Fibroblast of skin of right biceps (primary cell): ENCODE data around the gene CDC16.
A peak's percentile ranks its signal among the peaks of the same experiment; 100 is the strongest.

ENCODE experiments used
- DNase-seq: peaks from one replicate; pipeline ENCODE4 v3.0.0-alpha.2; 2013

Gene CDC16

DNA sequence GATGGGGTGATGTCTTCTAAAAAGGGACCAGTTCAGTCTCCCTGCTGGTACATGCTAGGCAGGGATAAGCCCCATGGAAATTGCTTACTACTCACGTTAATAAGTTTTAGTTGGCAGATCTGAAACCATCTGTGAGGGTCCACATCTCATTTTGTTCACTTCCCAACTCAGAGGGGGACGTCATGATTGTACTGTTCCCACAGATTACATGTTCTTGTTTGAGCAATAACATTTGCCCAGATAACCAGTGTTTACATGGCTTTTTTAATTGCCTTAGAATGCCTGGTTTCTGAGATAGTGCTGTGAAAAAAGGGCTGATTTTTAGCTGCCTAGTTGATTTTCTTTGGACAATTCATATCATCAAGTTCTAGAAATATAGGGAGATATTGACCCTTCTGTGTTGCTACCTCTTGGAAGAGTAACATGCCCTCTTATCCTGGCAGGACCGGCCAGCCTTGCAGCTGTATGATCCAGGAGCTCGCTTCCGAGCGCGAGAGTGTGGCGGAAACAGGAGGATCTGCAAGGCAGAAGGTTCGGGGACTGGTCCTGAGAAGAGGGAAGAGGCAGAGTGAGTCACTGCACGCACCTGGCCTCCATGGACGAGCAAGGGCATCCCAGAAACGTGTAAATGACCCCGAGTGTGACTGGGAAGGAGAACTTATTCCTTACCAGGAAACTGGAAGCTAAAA lies 69.8 kb downstream of the CDC16 start:
- DNase-seq: no peak

DNA sequence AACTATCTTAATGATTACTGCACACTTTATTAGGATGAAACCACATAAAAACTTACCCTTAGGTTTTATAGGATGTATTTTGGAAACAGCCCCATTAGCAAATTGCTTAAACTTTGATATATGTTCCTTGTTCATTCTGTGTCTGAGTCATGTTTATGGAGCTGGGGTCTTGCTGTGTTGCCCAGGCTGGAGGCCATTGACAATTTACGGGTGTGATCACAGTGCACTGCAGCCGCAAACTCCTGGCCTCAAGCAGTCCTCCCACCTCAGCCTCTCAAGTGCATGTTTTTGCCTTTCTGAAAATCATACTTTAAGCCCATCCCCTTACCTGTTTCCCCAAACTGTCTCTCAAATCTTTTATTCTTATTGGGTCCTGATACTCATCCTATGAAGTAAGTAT lies 74.4 kb downstream of the CDC16 start:
- DNase-seq: no peak

DNA sequence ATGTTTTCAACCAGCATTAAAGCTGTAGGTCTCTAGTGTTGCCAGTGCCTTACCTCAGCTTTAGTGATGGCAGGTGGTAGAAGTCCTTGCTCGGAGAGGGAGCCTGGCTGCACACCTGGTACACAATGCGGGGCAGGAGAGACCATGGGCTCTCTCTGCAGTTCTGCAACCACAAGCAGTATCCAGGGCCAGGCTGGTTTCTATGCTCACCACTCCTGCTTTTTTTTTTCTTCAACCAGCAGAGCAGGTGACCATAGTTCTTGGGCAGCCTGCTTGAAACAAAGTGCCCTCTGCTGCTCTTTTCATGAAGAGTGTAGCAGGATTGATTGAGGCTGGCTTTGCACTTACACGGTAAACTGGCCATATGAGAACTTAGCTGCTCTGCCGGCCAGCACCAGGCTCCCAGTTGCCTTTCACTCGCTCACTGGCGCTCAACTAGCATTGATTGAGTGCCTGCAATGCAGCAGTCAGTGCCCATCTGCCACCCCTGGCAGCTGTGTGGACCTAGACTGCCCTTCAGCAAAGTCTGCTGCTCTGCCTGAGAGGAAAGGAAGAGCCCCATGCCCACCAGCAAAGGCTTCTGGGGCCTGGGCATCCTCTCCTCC lies 75.2 kb downstream of the CDC16 start:
- no peak for DNase-seq

DNA sequence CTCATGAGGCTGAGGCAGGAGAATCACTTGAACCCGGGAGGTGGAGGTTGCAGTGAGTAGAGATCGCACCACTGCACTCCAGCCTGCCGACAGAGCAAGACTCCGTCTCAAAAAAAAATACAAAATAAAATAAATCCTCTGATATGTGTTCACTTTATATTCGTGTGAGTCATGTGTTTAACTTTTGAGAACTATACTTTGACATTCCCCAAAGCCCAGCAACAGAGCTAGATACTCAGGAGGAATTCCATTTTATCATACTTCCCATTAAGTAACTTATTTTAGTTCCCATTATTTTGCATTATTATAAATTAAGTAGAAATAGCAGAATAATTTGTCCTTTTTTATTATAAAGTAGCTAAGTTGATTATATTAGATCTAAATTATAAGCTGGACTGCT lies 76.3 kb downstream of the CDC16 start:
- peak; percentile 41 for DNase-seq

DNA sequence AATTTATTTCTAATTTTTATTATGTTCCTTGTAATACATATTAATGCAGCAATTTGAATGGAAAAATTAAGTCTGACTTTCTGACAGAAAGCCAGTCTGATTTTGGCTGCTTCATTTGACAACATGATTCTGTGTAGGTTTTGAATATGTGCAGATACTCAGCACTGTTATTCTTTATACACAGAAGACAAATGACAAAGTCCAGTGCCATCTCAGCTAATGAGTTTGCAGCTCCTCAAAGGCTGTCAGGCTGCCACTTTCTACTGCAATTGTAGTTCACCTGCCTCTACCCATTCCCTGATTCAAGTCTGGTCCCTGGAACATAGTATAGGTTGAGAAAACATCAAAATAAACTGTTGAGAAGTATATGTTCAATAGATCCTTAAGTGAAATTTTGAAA lies 76.7 kb downstream of the CDC16 start:
- DNase-seq: no peak

DNA sequence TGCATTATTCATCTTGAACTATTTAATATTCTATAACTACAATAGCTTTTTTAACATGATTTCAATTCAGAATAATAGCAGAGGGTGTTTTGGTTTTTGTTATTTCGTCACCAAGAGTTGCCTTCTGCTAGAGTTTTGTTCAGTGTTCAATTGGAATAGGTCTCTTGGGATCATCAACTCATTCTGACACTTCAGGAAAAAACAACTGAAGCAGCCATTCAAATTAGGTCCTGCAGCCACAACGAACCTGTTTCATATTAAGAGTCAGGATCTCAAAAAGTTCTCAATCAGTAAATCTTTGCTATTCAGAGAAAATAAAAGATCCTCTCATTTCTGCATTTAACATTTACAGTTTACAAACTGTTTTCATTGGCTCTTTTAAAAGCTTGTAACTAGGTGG lies 77.2 kb downstream of the CDC16 start:
- DNase-seq: peak; percentile 33

DNA sequence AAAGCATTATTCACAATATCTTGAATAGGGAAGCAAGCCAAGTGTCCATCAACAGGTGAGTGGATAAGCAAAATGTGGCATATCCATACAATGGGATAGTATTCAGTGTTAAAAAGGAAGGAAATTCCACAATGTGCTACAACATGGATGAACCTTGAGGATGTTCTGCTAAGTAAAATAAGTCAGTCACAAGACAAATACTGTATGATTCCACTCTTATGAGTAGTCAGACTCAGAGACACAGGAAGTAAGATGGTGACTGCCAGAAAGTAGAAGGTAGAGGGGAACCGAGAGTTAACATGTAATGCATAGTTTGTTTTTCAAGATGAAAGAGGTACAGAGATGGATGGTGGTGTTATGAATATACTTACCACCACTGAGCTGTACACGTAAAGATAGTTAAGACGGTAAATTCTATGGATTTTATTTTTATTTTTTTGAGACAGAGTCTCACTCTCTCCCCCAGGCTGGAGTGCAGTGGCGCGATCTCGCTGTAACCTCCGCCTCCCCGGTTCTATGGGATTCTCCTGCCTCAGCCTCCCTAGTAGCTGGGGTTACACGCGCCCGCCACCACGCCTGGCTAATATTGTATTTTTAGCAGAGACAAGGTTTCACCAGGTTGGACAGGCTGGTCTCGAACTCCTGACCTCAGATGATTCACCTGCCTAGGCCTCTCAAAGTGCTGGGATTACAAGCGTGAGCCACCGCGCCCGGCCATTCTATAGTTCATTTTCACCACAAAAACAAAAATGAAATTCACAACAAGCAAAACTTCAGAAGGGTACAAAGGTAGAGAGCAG lies 78.6 kb downstream of the CDC16 start:
- DNase-seq: peak; percentile 50

DNA sequence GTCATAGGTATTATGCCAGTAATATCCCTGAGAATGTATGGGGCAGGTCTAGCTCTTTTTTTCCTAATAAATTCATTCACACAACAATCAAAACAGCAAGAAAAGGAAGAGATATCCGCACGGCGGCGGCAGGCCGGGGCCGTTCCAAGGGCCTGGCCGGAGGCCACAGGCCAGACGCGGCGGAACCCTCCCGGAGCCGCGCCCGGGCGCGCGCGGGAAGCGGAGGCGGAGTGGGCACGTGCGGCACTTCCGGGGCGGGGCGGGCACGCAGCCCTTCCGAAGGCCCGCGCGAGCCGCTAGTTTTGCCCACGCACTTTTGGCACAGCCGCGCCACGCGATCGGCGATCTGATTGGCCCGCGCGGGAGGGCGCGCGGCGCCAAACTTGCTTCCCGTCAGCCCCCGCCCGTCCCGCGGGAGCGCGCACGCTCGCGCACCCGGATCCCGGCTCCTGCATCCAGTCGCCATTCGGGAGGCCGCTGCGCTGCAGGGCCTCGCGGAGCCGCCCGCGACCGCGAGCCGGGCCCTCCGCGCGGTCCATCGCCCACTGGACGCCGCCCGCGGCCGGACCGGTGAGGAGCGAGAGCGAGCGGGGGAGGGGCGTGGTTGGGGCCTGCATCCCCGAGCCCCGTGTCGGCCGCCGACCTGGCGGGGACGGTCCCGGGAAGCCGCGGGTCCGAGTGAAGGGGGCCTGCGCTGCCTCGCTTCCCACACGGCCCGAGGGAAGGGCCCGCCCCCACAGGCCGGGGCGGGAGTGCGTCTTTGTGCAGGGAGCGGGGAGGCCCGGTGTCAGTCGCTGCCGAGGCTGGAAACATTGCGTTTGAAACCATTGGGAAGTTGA lies 79.6 kb downstream of the CDC16 start, which contains the start of gene CHAMP1:
Gene CHAMP1 (plus strand): TSS at position 430 of the 839 bp plus-strand sequence. CDS start 9,340 bp downstream, outside the sequence.
- peak; percentile 96 for DNase-seq

DNA sequence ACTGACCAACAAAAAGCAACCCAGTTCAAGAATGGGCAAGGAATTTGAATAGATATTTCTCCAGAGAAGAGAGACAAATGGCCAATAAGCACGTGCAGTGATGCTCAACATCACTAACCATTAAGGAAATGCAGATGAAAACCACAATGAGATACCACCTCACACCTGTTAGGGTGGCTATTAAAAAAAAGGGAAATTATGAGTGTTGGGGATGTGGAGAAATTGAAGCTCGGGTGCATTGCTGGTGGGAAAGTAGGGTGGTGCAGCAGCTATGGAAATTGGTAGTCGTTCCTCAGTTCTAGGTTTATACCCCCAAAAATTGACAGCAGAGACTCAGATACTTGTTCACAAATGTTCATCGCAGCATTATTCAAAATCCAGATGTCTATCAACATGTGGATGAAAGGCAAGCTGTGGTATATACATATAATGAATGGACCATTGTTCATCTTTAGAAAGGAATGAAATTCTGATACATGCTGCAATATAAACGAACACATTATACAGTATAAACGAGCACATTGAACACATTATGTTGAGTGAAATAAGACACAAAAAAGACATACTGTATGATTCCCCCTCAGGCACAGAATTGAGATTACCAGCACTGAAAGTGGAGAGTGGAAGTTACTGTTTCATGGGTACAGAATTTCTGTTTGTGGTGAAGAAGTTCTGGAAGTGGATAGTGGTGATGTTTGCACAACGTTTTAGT lies 80.5 kb downstream of the CDC16 start:
- DNase-seq: no peak

DNA sequence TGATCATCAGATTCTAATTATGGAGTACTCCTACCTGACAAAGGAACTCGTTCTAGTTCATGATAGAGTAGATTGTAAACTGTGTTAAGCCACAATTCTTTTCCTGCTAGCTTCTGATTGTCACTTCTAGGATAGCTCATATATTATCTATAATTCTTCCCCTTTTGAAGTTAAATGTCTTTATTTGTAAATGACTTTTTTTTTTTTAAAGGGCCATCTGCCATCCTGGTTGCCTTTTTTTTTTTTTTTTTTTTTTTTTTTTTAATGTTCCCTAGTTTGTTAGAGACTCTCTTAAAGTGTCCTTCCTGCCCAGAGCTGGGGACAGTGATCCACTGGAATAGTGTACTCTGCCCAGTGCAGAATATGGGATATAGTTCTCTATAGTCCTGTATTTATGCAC lies 83.9 kb downstream of the CDC16 start:
- no peak for DNase-seq

DNA sequence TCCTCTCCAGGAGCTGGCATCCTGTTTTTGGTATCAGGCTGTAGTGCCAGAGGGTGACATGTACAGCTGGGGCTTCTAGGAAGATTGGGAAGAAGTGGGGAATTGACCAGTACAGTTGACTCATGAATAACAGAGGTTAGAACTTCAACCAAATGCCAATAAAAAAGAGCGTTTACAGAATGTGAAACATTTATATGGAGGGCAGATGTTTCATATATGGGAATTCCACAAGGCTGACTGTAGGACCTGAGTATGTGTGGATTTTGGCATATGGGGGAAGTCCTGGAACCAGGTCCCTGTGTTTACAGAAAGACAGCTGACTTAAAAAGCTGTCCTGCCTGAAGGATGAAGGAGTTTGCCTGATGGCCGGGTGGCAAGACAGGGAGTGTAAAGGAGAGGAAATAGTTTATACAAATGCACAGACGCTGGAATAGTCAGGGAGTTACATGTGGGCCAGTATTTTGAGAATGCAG lies 84.8 kb downstream of the CDC16 start:
- peak; percentile 90 for DNase-seq

DNA sequence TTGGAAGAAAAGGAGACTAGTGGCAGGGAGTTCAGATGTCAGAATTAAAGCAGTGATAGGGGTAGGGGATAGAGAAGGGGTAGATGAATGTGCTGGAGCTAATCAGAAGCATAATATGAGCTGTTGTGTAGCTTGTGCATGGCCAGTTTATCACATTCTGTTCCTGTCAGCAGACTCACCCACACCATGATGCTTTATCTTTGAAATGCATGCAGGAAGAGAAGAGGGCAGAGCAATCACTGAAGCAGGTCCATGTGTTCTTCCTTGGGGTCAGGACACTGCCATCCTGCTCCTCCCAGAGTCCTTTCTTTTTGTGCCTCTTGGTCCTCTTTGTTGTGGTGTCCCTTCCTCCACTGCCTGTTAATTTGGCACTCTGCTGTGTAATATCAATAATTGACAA lies 85.4 kb downstream of the CDC16 start:
- no peak for DNase-seq

DNA sequence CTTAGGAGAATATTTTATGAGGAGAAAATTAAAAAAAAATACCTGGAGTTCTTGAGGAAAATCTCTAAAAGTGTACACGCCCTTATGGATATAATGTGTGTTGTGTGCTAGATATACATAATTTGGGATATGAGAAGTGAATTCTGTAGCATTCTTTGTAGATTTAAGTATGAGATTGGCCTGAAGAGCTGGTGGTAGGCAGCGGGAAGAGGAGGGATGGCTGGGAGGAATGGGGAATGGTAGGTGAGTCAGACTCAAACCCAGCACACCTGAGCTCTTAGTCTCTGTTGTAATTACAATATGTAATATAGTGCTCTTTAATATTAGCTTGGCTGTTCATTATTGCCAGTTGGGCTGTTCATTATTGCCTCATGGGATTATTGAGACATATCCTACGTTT lies 86.6 kb downstream of the CDC16 start:
- DNase-seq: no peak
